GM18519 (cell line): Measurements from ENCODE around the gene GAL3ST2.
"Not testable (repeated sequence)": the region's sequence is repeated elsewhere in the genome, so short reads cannot be mapped to it uniquely, and the experiment has no call there.

Experiments
- ATAC-seq: cut with Tn5 transposase; IDR thresholded peaks from one replicate; pipeline ENCODE4 v1.9.1; 2021; ENCODE audit warnings: mild to moderate bottlenecking, moderate library complexity; ENCODE audit not compliant: unreplicated experiment, low FRiP score

GAL3ST2 gene

GRCh38 chr2:241788572-241788971, 11.9 kb downstream of the GAL3ST2 start:
- no peak for ATAC-seq

- not testable (repeated sequence) for ATAC-seq
These were observed 14.8 kb downstream of the GAL3ST2 start for GRCh38 chr2:241791385-241791784.

GRCh38 chr2:241793385-241793784, 16.8 kb downstream of the GAL3ST2 start:
- ATAC-seq = no peak

GRCh38 chr2:241794250-241794823, 17.7 kb downstream of the GAL3ST2 start:
- no peak for ATAC-seq

GRCh38 chr2:241795021-241795999, 18.7 kb downstream of the GAL3ST2 start:
- ATAC-seq = no peak

- ATAC-seq = no peak
These were observed 19.6 kb downstream of the GAL3ST2 start for GRCh38 chr2:241796209-241796608.

- no peak for ATAC-seq
These were observed 20.1 kb downstream of the GAL3ST2 start for GRCh38 chr2:241796610-241797138.

GRCh38 chr2:241797441-241798080, 20.9 kb downstream of the GAL3ST2 start:
- ATAC-seq = no peak

- ATAC-seq = no peak
These were observed 21.5 kb downstream of the GAL3ST2 start for GRCh38 chr2:241798081-241798630.

- no peak for ATAC-seq
These were observed 22.3 kb downstream of the GAL3ST2 start for GRCh38 chr2:241798631-241799521.

GRCh38 chr2:241799522-241800197, 23.0 kb downstream of the GAL3ST2 start:
- no peak for ATAC-seq

- ATAC-seq = not testable (repeated sequence)
These were observed 23.7 kb downstream of the GAL3ST2 start for GRCh38 chr2:241800198-241800903.

- no peak for ATAC-seq
These were observed 25.2 kb downstream of the GAL3ST2 start for GRCh38 chr2:241801611-241802420.

- ATAC-seq = no peak
These were observed 26.0 kb downstream of the GAL3ST2 start for GRCh38 chr2:241802421-241803318.

GRCh38 chr2:241803387-241804325, 27.0 kb downstream of the GAL3ST2 start:
- peak; percentile 54 for ATAC-seq
